Panc1 (cell line): ENCODE data around the gene GRM4.

ENCODE experiments used
- CTCF ChIP-seq: fragments of 450-650 bp; IDR thresholded peaks from 2 replicates; pipeline ENCODE4 v1.5.1; 2017; ENCODE audit warnings: mild to moderate bottlenecking
- POLR2AphosphoS5 ChIP-seq: IDR thresholded peaks from 2 replicates; pipeline ENCODE4 v1.6.1; 2012; ENCODE audit warnings: mild to moderate bottlenecking, low read depth, low read length, moderate library complexity
- SIN3A ChIP-seq: IDR thresholded peaks from 2 replicates; pipeline ENCODE4 v1.6.1; 2012; ENCODE audit warnings: low read depth, mild to moderate bottlenecking, low read length, moderate library complexity, borderline replicate concordance; ENCODE audit not compliant: insufficient read depth
- TCF7L2 ChIP-seq: IDR thresholded peaks from 2 replicates; pipeline ENCODE4 v1.6.1; 2011; ENCODE audit warnings: mild to moderate bottlenecking, low read depth, low read length, inconsistent platforms
- TF ChIP-seq, protein P1 (sequence below), 2 experiments: IDR thresholded peaks; 2 replicates each; pipeline ENCODE4 v1.6.1; 2011 to 2012; ENCODE audit warnings: low read depth in 2 of 2, control low read depth in 1 of 2, low read length in 1 of 2, mild to moderate bottlenecking in 1 of 2, moderate library complexity in 1 of 2; ENCODE audit not compliant: insufficient read depth in 1 of 2

GRCh38 chr6:34096814-34097213 is 49.1 kb downstream of the GRM4 start:
- no peak for TF ChIP-seq CTCF
- TF ChIP-seq, protein P1, sequence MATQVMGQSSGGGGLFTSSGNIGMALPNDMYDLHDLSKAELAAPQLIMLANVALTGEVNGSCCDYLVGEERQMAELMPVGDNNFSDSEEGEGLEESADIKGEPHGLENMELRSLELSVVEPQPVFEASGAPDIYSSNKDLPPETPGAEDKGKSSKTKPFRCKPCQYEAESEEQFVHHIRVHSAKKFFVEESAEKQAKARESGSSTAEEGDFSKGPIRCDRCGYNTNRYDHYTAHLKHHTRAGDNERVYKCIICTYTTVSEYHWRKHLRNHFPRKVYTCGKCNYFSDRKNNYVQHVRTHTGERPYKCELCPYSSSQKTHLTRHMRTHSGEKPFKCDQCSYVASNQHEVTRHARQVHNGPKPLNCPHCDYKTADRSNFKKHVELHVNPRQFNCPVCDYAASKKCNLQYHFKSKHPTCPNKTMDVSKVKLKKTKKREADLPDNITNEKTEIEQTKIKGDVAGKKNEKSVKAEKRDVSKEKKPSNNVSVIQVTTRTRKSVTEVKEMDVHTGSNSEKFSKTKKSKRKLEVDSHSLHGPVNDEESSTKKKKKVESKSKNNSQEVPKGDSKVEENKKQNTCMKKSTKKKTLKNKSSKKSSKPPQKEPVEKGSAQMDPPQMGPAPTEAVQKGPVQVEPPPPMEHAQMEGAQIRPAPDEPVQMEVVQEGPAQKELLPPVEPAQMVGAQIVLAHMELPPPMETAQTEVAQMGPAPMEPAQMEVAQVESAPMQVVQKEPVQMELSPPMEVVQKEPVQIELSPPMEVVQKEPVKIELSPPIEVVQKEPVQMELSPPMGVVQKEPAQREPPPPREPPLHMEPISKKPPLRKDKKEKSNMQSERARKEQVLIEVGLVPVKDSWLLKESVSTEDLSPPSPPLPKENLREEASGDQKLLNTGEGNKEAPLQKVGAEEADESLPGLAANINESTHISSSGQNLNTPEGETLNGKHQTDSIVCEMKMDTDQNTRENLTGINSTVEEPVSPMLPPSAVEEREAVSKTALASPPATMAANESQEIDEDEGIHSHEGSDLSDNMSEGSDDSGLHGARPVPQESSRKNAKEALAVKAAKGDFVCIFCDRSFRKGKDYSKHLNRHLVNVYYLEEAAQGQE (IDR thresholded peaks at IDR 0.05; ENCODE audit: insufficient read depth in 1 of 2, low read depth in 2 of 2, low read length in 1 of 2): no peak
- no peak for TF ChIP-seq POLR2AphosphoS5
- no peak for TF ChIP-seq TCF7L2
- TF ChIP-seq SIN3A: no peak
